Ovary (tissue), 9 donors: Measurements from ENCODE around the gene ESAM. TPM values are rescaled to one million over a fixed set of nuclear protein-coding genes. Genes with fewer than 3 reads are reported as not detected.

Experiments used
- DNase-seq, 5 donors: peaks; one replicate each; pipeline ENCODE4 v3.0.0-alpha.2; 2019 to 2020
- H3K27ac ChIP-seq, 2 donors: fragments of 200-600 bp; one replicate each; pipeline versions ENCODE4 v1.5.1 to v1.8.0; 2019 to 2022
- H3K27me3 ChIP-seq: fragments of 200-600 bp; one replicate; pipeline ENCODE4 v1.8.0; 2022
- H3K36me3 ChIP-seq: fragments of 200-600 bp; sonication (generic); one replicate; pipeline ENCODE4 v1.5.1; 2019
- H3K4me1 ChIP-seq: one replicate; pipeline ENCODE4 v1.8.1; 2013; ENCODE audit warnings: mild to moderate bottlenecking, moderate library complexity; ENCODE audit not compliant: insufficient read depth
- H3K4me3 ChIP-seq: fragments of 200-600 bp; sonication (generic); one replicate; pipeline ENCODE4 v1.5.1; 2017
- H3K9me3 ChIP-seq, 2 donors: fragments of 200-600 bp in 1 of 2; sonication (generic) in 1 of 2; one replicate each; pipeline versions ENCODE4 v1.5.1 to v1.8.1; 2013 to 2019; ENCODE audit warnings: mild to moderate bottlenecking in 1 of 2, moderate library complexity in 1 of 2
- CTCF ChIP-seq, 3 donors: fragments of 450-650 bp in 2 of 3; fragments of 200-600 bp in 1 of 3; IDR thresholded peaks; one replicate each; pipeline versions ENCODE4 v1.5.1 to v1.8.0; 2016 to 2022; ENCODE audit warnings: antibody characterized with exemption in 3 of 3, mild to moderate bottlenecking in 1 of 3
- EP300 ChIP-seq: sonication (generic); formaldehyde crosslinking; IDR thresholded peaks from one replicate; pipeline ENCODE4 v1.6.1; 2017; ENCODE audit warnings: antibody characterized with exemption
- POLR2A ChIP-seq: fragments of 450-650 bp; IDR thresholded peaks from one replicate; pipeline ENCODE4 v1.6.1; 2017; ENCODE audit warnings: antibody characterized with exemption, mild to moderate bottlenecking, moderate library complexity
- WGBS, 3 donors: extraction: QIAGEN DNeasy Blood & Tissue Kit in 1 of 3; methylation state at CpG; one replicate each; pipeline versions ENCODE4 v1.1.5 to v1.1.7; 2013 to 2017; 5-methylcytosine and 5-hydroxymethylcytosine counted together
- intact Hi-C, 4 donors: fragments of 100-400 bp; cut with DNase I; formaldehyde crosslinking; loops; one replicate each; pipeline versions ENCODE4 v1.11.0 to v1.15.1; 2022 to 2023
- polyA plus RNA-seq, 2 donors: library from polyadenylated mRNA; stranded (reverse); fragments of 200-250 nt in 1 of 2; fragments of 350-450 nt in 1 of 2; fragmentation: Illumina TruSeq in 1 of 2; extraction: RNeasy Lipid Tissue Mini Kit (QIAGEN cat#74804) in 1 of 2; gene quantifications; one replicate each; pipeline ENCODE4 v1.2.3, GENCODE V29; 2013 to 2014
- total RNA-seq, 7 donors: library from RNA; depleted of rRNA in 2 of 7; stranded (reverse); fragments of >200 nt in 2 of 7; fragmentation: NEBNext Ultra II Directional in 3 of 7; extraction: Animal tissue kit (Norgen Biotek cat#: 25700) in 3 of 7; gene quantifications; one replicate each; pipeline versions ENCODE4 v1.1.0 to v1.2.4, GENCODE V29; 2016 to 2023
- donor health status: DM: no; HTN: no; CAD: no; lungs with moderate emphysema.
- donor health status: DM: no; HTN: no; CAD: no.
- donor health status: Bipolar disorder and iron deficiency.
- donor health status: DM: yes; HTN: yes; CAD: no.
- donor health status: DM: no; HTN: no; CAD: no.
- donor health status: DM: yes; HTN: yes; CAD: no.

ESAM gene
- total and polyA plus RNA-seq, 9 donors: 7.3 to 46.6 (median 11.2) TPM

- H3K36me3 ChIP-seq: no peaks in the 10 kb centered on the region
- H3K9me3 ChIP-seq: no peaks in the 10 kb centered on the region
- 56 to 68% (median 62%) methylated on average over 1 of the region's 1 CpG for WGBS, 3 donors
- peaks cover 4% of the 10 kb centered on the region for H3K4me1 ChIP-seq
- no peak overlapping the region for H3K4me3 ChIP-seq
- TF ChIP-seq POLR2A (no peak), EP300 (no peak), CTCF (IDR thresholded peaks at IDR 0.05) (no peak)
- intact Hi-C loops: no loop called here
- H3K27me3 ChIP-seq: no peaks in the 10 kb centered on the region
- no peak overlapping the region for H3K27ac ChIP-seq
- DNase-seq: no peak
Observed at GRCh38 chr11:124749912-124750311, 12.2 kb downstream of the ESAM start.

- H3K27ac ChIP-seq: no peak overlapping the region
- peaks cover 4% of the 10 kb centered on the region for H3K4me1 ChIP-seq
- no peak for DNase-seq
- 16 to 29% (median 27%) methylated on average over 12 of the region's 12 CpGs for WGBS, 3 donors
- no peaks in the 10 kb centered on the region for H3K27me3 ChIP-seq
- TF ChIP-seq CTCF (IDR thresholded peaks at IDR 0.05) (no peak), EP300 (no peak), POLR2A (no peak)
- intact Hi-C loops: no loop called here
- no peaks in the 10 kb centered on the region for H3K36me3 ChIP-seq
- H3K9me3 ChIP-seq: no peaks in the 10 kb centered on the region
- no peak overlapping the region for H3K4me3 ChIP-seq
Observed at GRCh38 chr11:124748481-124749343, 13.4 kb downstream of the ESAM start.

- WGBS, 3 donors: 30 to 40% (median 32%) methylated on average over 7 of the region's 7 CpGs
- intact Hi-C loops: no loop called here
- Histone ChIP-seq H3K27me3 (no peaks in the 10 kb centered on the region), H3K9me3 (no peaks in the 10 kb centered on the region), H3K4me1 (peaks cover 4% of the 10 kb centered on the region), H3K36me3 (no peaks in the 10 kb centered on the region), H3K4me3 (no peak overlapping the region), H3K27ac (no peak overlapping the region)
- DNase-seq: no peak
- no peak for TF ChIP-seq CTCF (IDR thresholded peaks at IDR 0.05)
- no peak for TF ChIP-seq POLR2A
- no peak for TF ChIP-seq EP300
Observed at GRCh38 chr11:124748100-124748418, 14.0 kb downstream of the ESAM start.

- H3K27ac ChIP-seq: no peak overlapping the region
- peaks cover 4% of the 10 kb centered on the region for H3K4me1 ChIP-seq
- TF ChIP-seq POLR2A: no peak
- no peak for TF ChIP-seq CTCF (IDR thresholded peaks at IDR 0.05)
- no peak for TF ChIP-seq EP300
- WGBS, 3 donors: 45 to 51% (median 49%) methylated on average over 14 of the region's 14 CpGs
- intact Hi-C loops: no loop called here
- H3K4me3 ChIP-seq: no peak overlapping the region
- H3K27me3 ChIP-seq: no peaks in the 10 kb centered on the region
- no peaks in the 10 kb centered on the region for H3K9me3 ChIP-seq
- H3K36me3 ChIP-seq: no peaks in the 10 kb centered on the region
- no peak for DNase-seq
Observed at GRCh38 chr11:124747406-124748099, 14.5 kb downstream of the ESAM start.
